Tibial artery (tissue), 4 donors: Measurements from ENCODE around the gene C2CD4D.

Experiments
- DNase-seq, 2 donors: peaks; one replicate each; pipeline ENCODE4 v3.0.0-alpha.2; 2019
- H3K27ac ChIP-seq, 2 donors: fragments of 200-600 bp; sonication (generic) in 1 of 2; 1 replicate in 1 of 2; 2 replicates in 1 of 2; pipeline ENCODE4 v1.5.1; 2018 to 2019; ENCODE audit warnings: mild to moderate bottlenecking in 1 of 2
- H3K27me3 ChIP-seq, 2 donors: fragments of 200-600 bp; sonication (generic) in 1 of 2; one replicate each; pipeline versions ENCODE4 v1.5.1 to v1.6.0; 2016 to 2019
- H3K36me3 ChIP-seq, 3 donors: fragments of 200-600 bp; sonication (generic) in 2 of 3; one replicate each; pipeline ENCODE4 v1.5.1; 2016 to 2019; ENCODE audit warnings: mild to moderate bottlenecking in 2 of 3
- H3K4me1 ChIP-seq, 4 donors: fragments of 200-600 bp; sonication (generic) in 2 of 4; 1 replicate in 3 of 4; 2 replicates in 1 of 4; pipeline ENCODE4 v1.5.1; 2016 to 2019
- H3K4me3 ChIP-seq, 2 donors: fragments of 200-600 bp; sonication (generic) in 1 of 2; 1 replicate in 1 of 2; 2 replicates in 1 of 2; pipeline ENCODE4 v1.5.1; 2018 to 2019; ENCODE audit warnings: mild to moderate bottlenecking in 2 of 2
- H3K9me3 ChIP-seq, 3 donors: fragments of 200-600 bp; sonication (generic) in 1 of 3; one replicate each; pipeline ENCODE4 v1.5.1; 2016 to 2019
- intact Hi-C: fragments of 100-400 bp; cut with DNase I; formaldehyde crosslinking; loops from one replicate; pipeline ENCODE4 v1.15.0; 2023; ENCODE audit warnings: low total_unique reads
- TF ChIP-seq, protein P1 (sequence below), 2 experiments: fragments of 200-600 bp in 1 of 2; fragments of 450-650 bp in 1 of 2; IDR thresholded peaks; one replicate each; pipeline ENCODE4 v1.5.1; 2017 to 2019; ENCODE audit warnings: antibody characterized with exemption in 2 of 2, mild to moderate bottlenecking in 1 of 2, moderate library complexity in 1 of 2

Gene C2CD4D

DNA sequence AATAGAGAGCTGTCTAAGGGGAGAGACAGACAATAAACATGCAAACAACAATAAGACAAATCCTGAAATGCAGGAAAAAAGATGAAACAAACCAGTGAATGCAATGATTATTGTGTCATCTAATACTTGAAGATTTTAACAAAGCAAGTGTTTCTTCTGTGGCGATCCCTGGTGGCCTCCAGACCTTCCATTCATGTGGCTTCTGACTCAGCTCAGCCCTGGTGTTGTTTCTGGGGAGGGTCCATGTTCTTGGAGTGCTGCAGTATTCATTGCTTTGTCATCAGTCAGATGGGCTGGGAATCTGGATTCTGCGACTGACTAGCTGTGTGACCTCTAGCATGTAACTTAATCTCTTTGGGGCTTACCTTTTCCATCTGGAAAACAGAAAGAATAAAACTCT, 1.5 kb upstream of the C2CD4D start:
- no peak overlapping the region for H3K4me3 ChIP-seq
- DNase-seq, result no peak
- intact Hi-C loops, result no loop called here
- no peaks in the 10 kb centered on the region for H3K36me3 ChIP-seq
- H3K27me3 ChIP-seq, result peaks cover 0 to 44% of the 10 kb centered on the region in 2 donors
- peaks cover 0 to 32% (median 26%) of the 10 kb centered on the region in 4 donors for H3K4me1 ChIP-seq
- H3K9me3 ChIP-seq, result no peaks in the 10 kb centered on the region
- TF ChIP-seq, protein P1, sequence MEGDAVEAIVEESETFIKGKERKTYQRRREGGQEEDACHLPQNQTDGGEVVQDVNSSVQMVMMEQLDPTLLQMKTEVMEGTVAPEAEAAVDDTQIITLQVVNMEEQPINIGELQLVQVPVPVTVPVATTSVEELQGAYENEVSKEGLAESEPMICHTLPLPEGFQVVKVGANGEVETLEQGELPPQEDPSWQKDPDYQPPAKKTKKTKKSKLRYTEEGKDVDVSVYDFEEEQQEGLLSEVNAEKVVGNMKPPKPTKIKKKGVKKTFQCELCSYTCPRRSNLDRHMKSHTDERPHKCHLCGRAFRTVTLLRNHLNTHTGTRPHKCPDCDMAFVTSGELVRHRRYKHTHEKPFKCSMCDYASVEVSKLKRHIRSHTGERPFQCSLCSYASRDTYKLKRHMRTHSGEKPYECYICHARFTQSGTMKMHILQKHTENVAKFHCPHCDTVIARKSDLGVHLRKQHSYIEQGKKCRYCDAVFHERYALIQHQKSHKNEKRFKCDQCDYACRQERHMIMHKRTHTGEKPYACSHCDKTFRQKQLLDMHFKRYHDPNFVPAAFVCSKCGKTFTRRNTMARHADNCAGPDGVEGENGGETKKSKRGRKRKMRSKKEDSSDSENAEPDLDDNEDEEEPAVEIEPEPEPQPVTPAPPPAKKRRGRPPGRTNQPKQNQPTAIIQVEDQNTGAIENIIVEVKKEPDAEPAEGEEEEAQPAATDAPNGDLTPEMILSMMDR (IDR thresholded peaks at IDR 0.05), result no peak
- no peak overlapping the region for H3K27ac ChIP-seq

DNA sequence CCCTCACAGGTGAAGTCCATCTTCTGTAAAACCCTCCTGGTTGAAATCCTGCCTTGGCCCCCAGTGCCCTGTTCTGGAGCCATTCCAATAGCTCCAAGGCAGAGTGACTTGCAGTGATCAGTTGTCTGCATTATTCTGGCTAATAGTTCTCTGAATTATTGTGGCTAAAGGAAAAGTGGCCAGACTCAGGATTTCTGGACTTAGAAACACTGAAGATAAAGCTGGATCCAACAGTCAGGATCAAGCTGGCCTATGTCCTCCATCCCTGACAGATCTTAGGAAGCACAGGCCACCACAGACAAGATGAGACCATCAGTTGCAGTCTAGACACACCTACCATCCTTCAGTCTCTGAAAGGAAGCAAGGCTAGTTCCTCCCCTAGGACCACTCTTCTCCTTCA, 801 bp upstream of the C2CD4D start:
- TF ChIP-seq, protein P1 (IDR thresholded peaks at IDR 0.05), result no peak
- Histone ChIP-seq H3K27me3 (peaks cover 0 to 46% of the 10 kb centered on the region in 2 donors), H3K4me3 (no peak overlapping the region), H3K27ac (no peak overlapping the region), H3K36me3 (no peaks in the 10 kb centered on the region), H3K4me1 (peaks cover 0 to 32% (median 26%) of the 10 kb centered on the region in 4 donors), H3K9me3 (no peaks in the 10 kb centered on the region)
- DNase-seq, result no peak
- intact Hi-C loops, result no loop called here

DNA sequence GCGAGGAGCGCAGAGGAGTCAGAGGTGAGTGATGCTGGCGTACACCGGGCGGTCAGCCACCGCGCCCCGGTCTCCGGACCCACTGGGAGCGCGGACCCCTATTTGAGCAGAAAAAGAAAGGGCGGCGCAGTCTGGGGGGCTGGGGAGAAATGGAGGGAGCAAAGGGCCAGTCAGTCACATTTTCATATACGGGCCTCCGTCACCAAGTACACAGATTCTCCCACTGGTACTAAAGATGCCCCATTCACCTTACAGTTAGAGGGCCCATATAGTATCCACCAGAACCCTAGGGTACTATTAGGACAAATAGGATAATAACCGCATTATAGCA, 573 bp downstream of the C2CD4D start:
- peaks cover 0 to 32% (median 26%) of the 10 kb centered on the region in 4 donors for H3K4me1 ChIP-seq
- peaks cover 0 to 54% of the 10 kb centered on the region in 2 donors for H3K27me3 ChIP-seq
- no peak overlapping the region for H3K27ac ChIP-seq
- H3K4me3 ChIP-seq, result peak overlapping the region; percentile 46 to 53
- H3K36me3 ChIP-seq, result no peaks in the 10 kb centered on the region
- H3K9me3 ChIP-seq, result no peaks in the 10 kb centered on the region
- TF ChIP-seq, protein P1 (IDR thresholded peaks at IDR 0.05), result no peak
- intact Hi-C loops, result no loop called here
- peak in 1 of 2 donors; percentile 14 for DNase-seq

DNA sequence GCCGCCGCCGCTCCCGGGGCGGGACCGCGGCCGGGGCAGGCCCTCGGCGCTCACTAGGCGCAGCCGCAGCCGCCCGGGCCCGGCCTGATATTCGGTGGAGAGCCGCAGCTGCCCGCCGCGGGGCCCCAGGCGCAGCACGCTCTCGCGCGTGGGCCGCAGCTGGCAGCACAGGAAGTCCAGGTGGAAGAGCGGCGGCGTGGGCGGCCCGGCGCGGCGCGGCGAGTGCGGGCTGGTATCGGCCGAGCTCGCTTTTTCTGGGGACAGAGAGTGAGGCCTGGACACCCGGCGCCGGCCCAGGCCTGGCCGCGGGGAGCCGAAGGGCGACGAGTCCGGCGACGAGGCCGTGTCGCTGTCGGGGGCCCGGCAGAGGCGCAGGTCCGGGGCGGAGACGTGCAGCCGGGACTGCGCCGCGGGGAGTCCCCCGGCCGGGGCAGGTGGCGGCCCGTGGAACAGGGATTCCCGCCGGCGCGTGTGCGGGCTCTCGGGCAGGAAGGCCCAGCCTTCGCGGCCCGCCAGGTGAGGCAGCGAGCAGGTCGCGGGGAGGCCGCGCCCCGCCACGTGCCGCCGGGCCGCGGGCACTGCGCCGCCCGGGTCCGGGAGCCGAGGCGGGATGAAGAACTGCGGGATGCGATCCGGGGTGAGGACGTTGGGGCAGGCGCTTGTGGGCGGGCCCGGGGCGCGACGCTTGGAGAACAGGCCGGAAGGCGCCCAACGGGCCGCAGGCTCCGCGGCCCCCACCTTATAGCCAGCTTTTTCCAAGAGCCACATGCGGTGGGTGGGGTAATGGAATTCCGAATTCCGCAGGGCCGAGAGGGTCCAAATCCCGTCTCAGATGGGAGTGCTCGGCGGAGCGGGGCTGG, 1.2 kb downstream of the C2CD4D start:
- TF ChIP-seq, protein P1 (IDR thresholded peaks at IDR 0.05), result no peak
- no peaks in the 10 kb centered on the region for H3K36me3 ChIP-seq
- H3K27me3 ChIP-seq, result peaks cover 0 to 58% of the 10 kb centered on the region in 2 donors
- H3K4me3 ChIP-seq, result peak overlapping the region; percentile 46 to 53
- no peak overlapping the region for H3K27ac ChIP-seq
- H3K4me1 ChIP-seq, result peaks cover 0 to 32% (median 26%) of the 10 kb centered on the region in 4 donors
- intact Hi-C loops, result no loop called here
- DNase-seq, result no peak
- no peaks in the 10 kb centered on the region for H3K9me3 ChIP-seq

DNA sequence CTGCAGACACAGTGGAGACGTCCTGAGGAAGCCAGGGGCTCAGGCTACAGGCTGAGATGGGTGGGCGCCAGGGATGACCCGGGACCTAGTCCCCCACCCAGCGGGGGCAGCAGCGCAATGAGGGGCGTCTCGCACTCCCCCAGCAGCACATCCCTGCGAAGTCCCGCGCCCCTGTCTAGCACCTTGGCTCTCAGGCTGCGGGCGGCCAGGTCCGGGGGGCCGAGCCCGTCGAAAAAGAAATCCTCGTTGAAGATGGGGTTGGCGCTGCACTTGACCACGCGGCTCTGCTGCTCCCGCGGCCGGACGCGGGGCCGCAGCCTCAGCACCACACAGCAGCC, 1.8 kb downstream of the C2CD4D start:
- TF ChIP-seq, protein P1 (IDR thresholded peaks at IDR 0.05), result no peak
- no peak for DNase-seq
- no peaks in the 10 kb centered on the region for H3K9me3 ChIP-seq
- intact Hi-C loops, result no loop called here
- H3K4me1 ChIP-seq, result peaks cover 0 to 32% (median 26%) of the 10 kb centered on the region in 4 donors
- H3K27me3 ChIP-seq, result peaks cover 0 to 62% of the 10 kb centered on the region in 2 donors
- H3K27ac ChIP-seq, result no peak overlapping the region
- H3K4me3 ChIP-seq, result peak overlapping the region; percentile 46 to 53
- H3K36me3 ChIP-seq, result no peaks in the 10 kb centered on the region
